NCI-H82 (cell line): Measurements from ENCODE around the gene MELK.
"Not testable (repeated sequence)": the region's sequence is repeated elsewhere in the genome, so short reads cannot be mapped to it uniquely, and the experiment has no call there.

Experiments
- DNase-seq: peaks from one replicate; lab custom pipeline; 2025; lab: John Stamatoyannopoulos, UW

MELK gene

DNA sequence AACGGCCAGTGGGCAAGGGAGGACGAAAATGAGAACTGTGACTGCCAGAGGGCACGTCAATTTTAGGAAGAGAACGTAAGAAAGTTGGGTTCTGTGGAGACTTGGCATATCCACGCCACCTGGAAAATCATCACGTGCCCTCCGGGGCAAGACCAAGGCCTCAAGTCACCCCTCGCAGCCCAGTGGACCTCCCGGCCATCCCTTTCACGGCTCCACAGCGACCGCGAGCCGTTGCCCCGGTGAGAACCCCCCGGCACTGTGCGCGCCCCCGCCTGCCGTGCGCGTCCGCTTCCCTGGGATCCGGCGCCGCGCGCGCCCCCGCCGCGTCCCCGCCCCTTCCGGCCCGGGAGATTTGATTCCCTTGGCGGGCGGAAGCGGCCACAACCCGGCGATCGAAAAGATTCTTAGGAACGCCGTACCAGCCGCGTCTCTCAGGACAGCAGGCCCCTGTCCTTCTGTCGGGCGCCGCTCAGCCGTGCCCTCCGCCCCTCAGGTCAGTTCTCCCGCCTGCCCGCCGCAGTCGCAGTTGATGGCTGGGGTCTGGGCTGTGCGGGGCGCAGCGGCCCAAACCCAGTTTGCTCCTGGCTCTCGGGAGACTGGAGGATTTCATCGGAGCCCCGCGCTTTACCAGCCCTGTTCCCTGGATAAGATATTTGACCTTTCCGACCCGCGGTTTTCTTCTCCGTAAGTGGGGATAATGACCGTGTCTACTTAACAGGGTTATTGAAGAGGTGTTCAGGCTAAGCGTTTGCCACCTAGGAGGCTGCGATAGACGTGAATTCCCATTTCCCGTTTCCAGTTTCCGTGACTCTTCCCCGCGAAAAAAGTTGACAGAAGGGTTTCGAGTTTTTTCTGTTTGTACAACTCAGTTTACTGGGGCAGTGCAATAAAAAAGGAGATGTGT, at the start of gene MELK:
TSS of gene MELK (plus strand) at position 381 of the 904 bp plus-strand sequence. CDS start 8,787 bp downstream, outside the sequence.
- DNase-seq, result peak; percentile 84

DNA sequence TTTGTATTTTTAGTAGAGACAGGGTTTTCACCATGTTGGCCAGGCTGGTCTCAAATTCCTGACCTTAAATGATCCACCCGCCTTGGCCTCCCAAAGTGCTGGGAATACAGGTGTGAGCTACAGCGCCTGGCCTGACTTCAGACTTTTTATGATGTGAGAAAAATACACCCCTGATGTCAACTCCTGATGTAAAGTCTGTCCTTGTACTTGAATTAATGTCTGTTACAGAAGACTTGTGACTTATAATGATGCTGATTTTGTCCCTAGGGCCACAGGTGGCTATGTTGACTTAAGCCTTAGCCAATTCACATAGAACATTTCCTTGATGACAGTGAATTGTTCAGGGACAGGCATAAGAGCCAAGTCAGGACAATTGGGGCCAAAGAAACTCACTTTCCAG, 42.5 kb upstream of the MELK start:
- DNase-seq, result no peak

DNA sequence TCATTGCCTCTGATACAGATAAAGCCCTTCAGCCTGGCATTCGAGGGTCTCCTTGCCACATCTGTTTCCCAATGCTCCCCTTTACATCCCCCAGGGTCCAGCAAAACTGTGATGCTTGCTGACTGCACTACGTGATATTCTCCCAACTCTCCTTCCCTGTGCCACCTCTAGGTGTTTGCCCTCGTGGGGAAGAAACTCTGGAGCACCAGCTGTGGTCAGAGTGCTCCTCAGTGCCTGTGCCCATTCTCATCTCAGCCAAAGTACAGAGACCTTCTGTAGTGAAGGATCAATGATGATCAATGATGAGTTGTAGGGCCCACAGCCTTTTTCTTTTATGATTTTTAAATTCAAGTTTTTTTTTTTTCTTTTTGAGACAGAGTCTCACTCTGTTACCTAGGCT, 40.3 kb upstream of the MELK start:
- no peak for DNase-seq

DNA sequence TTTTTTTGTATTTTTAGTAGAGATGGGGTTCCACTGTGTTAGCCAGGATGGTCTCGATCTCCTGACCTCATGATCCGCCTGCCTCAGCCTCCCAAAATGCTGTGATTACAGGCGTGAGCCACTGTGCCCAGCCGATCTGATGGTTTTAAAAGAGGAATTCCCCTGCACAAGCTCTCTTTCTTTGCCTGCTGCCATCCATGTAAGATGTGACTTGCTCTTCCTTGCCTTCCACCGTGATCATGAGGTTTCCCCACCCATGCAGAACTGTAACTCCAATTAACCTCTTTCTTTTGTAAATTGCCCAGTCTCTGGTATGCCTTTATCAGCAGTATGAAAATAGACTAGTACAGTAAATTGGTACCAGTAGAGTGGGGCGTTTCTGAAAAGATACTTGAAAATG, 39.0 kb upstream of the MELK start:
- DNase-seq, result not testable (repeated sequence)

DNA sequence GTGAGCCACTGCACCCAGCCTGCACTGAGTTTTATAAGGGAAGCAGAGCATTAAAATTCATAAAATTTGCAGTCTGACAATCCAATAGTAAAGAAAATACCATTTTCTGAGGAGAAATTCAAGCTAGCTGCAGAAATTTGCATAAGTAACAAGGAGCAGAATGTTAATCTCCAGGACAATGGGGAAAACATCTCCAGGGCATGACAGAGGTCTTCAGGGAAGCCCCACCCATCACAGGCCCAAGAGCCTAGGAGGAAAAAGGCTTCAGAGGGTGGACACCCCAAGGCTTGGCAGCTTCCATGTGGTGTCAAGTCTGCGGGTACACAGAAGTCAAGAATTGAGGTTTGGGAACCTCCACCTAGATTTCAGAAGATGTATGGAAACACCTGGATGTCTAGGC, 37.6 kb upstream of the MELK start:
- DNase-seq, result no peak

DNA sequence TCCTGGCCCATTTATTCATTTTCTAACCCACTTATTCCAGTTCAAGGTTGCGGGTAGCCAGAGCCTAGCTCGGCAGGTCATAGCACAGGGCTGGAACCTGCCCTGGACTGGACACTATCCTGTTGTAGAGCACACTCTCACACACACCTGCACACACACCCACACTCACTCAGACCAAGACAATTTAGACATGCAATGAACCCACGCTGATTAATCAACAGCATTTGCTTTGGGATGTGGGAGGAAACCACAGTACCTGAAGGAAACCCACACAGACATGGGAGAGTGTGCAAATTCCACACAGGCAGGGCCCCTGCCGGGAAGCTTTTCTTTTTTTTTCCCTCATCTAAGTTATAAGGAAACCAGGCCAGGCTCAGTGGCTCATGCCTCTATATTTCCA, 34.8 kb upstream of the MELK start:
- DNase-seq, result no peak

DNA sequence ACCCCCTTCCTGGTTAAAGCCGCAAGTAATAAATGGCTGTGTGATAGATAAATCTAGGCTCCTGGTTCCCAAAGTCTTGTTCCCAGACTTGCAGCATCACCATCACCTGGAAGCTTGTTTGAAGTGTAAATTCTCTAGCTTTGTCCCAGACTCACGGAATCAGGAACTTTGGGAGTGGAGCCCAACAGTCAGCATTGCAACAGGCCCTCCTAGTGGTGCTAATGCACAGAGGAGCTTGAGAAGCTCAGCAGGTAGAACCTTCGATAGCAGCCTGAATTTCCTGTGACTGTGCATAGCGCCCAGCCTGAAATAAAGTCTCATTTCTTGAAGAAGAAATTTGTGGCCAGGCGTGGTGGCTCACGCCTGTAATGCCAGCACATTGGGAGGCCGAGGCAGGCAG, 30.3 kb upstream of the MELK start:
- DNase-seq, result no peak

DNA sequence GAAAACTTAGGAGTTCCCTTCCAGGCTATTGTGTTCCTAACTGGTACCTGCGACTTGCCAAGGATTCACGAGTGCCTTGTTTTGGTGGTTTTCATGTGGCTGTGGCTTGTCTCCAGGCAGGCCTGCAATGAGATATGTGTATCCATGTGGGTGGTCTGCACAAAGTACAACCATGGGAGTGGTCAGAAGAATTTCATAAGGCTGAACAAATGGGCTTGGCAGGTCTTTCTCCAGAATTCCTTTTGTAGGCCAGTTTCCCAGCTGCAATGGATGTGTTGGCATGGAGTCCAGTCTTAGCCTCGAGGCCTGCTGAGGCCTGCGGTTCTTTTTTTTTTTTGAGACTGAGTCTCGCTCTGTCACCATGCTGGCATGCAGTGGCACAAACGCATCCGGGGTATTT, 28.8 kb upstream of the MELK start:
- DNase-seq, result no peak

DNA sequence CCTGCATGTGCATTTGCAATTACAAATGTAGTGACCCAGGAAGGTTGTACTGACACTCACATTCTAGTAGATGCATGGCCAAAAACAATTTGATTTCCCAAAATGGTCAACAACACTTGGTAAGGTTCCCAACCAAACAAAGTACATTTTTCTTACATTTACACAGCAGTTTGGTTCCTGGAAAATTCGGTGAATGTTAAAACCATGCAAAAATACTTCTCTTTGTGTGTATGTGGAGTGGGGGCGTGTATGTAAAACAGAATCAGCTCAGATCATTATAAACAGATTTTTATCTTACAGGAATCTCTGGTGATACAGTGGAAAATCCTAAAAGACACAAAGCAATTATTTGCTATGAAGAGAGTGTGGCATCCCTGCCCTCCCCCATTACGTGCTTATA, 25.1 kb upstream of the MELK start:
- no peak for DNase-seq

DNA sequence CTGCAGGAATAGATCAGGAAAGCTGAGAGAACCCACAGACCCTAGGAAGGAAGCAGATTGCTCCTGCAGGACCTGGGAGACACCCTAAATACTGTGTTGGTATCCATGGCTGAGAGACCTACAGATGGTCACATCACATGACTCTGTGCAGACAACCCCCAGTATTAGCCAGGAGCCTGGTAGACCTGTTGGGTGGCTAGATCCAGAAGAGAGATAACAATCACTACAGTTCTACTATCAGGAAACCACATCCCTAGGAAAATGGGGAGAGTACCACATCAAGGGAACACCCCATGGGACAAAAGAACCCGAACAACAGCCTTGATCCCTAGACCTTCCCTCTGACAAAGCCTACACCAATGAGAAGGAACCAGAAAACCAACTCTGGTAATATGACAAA, 24.2 kb upstream of the MELK start:
- DNase-seq, result peak; percentile 2

DNA sequence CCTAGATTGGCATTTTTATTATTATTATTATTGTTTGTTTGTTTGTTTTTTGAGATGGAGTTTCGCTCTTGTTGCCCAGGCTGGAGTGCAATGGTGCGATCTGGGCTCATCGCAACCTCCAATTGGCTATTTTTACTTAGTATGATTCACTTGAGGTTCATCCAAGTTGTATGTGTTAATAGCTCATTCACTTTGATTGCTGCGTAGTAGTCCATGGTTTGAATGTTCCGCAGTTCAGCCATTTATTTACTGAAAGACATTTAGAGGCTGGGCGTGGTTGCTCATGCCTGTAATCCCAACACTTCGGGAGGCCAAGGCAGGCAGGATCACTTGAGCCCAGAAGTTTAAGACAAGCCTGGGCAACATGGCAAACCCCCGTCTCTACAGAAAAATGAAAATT, 22.6 kb upstream of the MELK start:
- DNase-seq, result no peak

DNA sequence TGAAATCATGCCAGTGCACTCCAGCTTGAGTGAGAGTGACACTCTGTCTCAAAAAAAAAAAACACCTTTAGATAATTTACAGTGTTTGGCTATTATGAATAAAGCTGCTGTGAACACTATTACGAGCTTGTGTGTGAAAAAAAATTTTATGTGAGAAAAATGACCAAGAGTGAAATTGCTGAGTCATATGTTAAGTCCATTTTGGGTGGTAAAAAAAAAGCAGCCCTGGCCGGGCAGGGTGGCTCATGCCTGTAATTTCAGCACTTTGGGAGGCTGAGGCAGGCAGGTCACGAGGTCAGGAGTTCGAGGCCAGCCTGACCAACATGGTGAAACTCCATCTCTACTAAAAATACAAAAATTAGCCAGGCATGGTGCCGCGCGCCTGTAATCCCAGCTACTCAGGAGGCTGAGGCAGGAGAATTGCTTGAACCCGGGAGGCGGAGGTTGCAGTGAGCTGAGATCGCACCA, 22.0 kb upstream of the MELK start:
- DNase-seq, result not testable (repeated sequence)

DNA sequence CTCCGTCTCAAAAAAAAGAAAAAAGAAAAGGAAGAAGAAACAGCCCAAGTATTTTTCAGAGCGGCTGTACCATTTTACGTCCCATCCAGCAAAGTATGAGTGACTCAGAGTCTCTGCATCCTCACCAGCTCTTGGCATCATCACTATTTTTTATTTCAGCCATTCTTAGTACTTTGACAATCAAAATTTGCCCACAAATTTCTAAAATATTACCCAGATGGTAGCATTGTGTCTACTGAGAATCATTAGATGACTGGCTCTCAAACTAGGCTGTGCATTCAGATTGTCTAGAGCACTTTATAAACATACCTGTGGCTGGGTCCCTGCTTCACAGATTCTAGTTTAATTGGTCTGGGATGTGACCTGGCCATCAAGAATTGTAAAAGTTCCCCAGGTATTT, 21.6 kb upstream of the MELK start:
- DNase-seq, result no peak

DNA sequence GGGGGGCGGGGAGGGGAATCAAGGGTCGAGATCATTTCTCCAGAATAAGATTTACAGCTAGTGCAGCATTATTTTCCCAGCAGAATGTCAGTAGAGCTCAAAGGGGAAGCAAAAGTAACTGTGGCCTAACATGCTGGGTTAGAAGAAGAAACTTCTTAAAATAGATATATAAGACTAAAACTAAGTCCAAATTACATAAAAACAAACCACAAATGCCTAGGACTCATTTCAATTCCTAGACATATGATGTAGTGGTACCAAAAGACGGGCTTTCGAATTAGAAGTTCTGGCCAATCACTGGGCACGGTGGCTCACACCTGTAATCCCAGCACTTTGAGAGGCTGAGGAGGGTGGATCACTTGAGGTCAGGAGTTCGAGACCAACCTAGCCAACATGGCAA, 20.8 kb upstream of the MELK start:
- no peak for DNase-seq

DNA sequence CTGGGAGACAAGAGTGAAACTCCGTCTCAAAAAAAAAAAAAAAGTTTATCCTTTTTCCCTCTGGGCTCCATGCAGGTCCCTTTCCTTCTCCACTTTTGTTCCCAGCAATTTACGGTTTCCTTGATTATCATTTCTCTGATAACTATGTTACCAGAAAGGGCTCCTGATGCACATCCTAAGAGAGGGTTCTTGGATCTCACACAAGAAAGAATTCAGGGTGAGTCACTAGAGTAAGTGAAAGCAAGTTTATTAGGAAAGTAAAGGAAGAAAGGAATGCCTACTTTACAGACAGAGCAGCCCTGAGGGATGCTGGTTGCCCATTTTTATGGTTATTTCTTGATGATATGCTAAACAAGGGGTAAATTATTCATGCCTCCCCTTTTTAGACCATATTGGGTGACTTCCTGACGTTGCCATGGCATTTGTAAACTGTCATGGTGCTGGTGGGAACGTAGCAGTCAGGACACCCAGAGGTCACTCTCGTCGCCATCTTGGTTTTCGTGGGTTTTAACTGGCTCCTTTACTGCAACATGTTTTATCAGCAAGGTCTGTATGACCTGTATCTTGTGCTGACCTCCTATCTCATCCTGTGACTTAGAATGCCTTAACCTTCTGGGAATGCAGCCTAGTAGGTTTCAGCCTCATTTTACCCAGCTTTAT, 13.5 kb upstream of the MELK start:
- no peak for DNase-seq

DNA sequence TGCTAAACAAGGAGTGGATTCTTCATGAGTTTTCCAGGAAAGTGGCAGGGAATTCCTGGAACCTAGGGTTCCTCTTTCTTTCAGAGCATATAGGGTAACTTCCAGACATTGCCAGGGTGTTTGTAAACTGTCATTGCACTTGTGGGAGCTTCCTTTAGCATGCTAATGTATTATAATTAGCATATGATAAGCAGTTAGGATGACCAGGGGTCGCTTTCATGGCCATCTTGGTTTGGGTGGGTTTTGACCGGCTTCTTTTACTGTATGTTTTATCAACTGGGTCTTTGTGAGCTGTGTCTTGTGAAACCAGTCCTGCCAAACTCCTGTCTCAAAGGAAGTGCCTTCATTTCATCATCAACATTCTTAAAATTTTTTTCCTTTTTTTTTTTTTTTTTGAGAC, 11.9 kb upstream of the MELK start:
- DNase-seq, result no peak

DNA sequence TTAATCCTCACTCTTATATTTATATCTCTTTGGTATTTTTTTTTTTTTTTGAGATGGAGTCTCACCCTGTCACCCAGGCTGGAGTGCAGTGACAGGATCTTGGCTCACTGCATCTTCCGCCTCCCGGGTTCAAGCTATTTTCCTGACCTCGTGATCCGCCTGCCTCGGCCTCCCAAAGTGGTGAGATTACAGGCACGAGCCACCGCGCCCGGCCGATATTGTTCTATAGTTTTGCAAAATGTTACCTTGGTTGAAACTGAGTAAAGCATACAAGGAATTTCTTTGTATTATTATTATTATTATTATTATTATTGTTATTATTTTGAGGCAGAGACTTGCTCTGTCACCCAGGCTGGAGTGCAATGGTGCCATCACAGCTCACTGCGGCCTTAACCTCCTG, 9.9 kb upstream of the MELK start:
- not testable (repeated sequence) for DNase-seq

DNA sequence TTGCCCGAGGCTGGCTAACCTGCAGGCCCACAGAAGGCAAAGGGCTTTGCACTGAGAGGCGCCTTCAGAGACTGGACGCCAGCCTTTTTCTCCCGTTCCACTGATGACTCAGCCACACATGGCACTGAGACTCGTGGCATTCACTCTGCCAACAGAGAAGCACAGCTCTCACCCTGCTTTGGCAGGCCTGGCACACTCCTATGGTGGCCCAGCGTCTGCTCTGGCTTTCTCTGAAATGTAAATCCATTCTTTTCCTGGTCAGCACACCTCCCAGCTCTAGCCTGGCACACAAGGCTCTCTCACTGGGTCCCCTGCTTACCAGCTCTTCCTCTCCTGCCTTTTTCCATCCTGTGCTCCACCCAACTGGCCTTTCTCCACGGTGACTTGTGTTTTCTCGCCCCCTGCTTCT, 5.9 kb upstream of the MELK start:
- DNase-seq, result no peak

DNA sequence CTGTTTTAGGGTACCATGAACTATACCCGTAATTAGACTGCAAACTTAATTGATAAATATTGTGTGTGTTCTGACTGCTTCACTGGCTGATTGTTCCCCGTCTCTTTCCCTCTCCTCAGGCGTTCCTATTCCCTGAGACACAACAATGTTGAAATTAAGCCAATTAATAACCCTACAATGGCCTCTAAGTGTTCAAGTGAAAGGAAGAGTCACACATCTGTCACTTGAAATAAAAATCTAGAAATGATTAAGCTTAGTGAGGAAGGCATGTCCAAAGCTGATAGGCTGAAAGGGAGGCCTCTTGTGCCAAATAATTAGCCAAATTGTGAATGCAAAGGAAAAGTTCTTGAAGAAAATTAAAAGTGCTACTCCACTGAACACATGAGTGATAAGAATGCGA, 4.0 kb upstream of the MELK start:
- DNase-seq, result peak; percentile 30

DNA sequence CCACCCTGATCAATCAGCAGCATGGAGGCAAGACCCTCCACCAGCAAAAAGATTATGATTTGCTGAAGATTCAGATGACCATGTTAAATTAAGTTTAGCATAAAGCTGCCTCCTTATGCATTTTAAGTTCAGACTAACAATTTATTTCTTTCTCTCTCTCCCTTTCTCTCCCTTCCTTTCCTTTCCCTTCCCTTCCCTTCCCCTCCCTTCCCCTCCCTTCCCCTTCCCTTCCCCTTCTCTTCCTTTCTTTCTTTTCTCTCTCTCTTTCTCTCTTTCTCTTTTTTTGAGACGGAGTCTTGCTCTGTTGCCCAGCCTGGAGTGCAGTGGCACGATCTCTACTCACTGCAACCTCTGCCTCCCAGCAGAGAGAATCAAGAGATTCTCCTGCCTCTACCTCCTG, 1.4 kb upstream of the MELK start:
- no peak for DNase-seq

DNA sequence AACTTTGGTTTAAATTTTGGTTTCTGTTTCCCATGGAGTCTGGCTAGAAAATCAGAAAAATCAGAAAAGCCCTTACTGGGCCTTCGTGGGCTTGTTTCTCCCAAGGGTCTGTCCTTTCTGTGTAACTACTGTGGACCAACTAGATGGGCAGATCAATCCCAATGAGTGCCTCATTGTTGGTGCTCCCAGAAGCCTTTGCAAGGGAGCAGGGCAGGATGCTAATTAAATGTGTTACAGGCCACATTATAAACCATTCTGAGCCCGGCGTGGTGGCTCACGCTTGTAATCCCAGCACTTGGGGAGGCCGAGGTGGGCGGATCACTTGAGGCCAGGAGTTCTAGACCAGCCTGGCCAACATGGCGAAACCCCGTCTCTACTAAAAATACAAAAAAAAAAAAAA, 1.4 kb downstream of the MELK start:
- DNase-seq, result peak; percentile 4

DNA sequence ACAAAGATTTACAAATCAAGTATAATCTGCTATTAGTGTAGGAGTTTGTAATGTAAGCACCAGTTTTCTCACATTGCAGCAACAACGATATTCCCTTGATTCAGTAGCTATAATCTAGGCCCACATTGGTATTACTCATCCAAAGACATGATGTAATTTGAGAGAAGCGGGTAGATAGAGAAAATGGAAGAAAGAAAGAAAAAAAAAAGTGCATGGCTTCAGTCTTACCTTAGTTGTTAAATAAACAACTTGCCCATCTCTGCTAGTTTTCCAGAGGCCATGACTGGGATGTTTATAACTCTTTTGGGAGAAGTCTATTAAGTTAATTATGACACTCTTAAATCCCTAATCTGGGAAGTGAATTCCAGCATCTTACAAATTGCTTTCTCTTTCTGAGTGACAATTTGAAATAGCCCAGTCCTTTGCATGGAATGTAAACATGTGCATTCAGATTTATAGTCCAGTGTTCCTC, 2.8 kb downstream of the MELK start:
- DNase-seq, result peak; percentile 19

DNA sequence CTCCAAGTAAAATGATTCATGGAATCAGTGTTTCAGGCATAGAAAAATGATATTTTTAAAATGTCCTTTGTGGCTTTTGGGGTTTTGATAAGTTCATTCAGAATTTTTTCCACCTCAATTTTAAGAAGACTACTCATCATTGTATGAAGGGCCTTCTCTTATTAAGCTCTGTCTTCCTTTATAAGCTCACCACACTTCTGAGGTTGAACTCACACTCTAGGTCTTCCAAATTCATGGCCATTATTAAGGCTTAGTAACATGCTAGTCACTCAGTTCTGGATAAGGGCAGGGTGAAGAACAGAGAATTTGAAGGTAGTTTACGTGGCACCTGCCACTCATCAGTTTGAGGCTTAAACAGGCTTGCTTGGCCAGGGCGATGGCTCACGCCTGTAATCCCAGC, 4.2 kb downstream of the MELK start:
- DNase-seq, result no peak
